Uterus (tissue), 2 donors: ENCODE measurements around the gene FBXO15.

ENCODE experiments used
- CTCF ChIP-seq, 4 experiments: fragments of 200-600 bp in 2 of 4; fragments of 450-650 bp in 2 of 4; sonication (generic) in 2 of 4; IDR thresholded peaks; one replicate each; pipeline ENCODE4 v1.5.1; 2016 to 2019; ENCODE audit warnings: antibody characterized with exemption in 4 of 4, mild to moderate bottlenecking in 2 of 4, moderate library complexity in 1 of 4
- POLR2A ChIP-seq, 2 donors: fragments of 450-650 bp; IDR thresholded peaks; one replicate each; pipeline ENCODE4 v1.6.1; 2016; ENCODE audit warnings: antibody characterized with exemption in 2 of 2, mild to moderate bottlenecking in 1 of 2, moderate library complexity in 1 of 2

- TF ChIP-seq POLR2A (IDR thresholded peaks at IDR 0.05) = no peak
- no peak for TF ChIP-seq CTCF (IDR thresholded peaks at IDR 0.05)
Observed at GRCh38 chr18:74173434-74173750, 25.8 kb upstream of the FBXO15 start.
